ENCODE data around the gene PIM2.

DNA sequence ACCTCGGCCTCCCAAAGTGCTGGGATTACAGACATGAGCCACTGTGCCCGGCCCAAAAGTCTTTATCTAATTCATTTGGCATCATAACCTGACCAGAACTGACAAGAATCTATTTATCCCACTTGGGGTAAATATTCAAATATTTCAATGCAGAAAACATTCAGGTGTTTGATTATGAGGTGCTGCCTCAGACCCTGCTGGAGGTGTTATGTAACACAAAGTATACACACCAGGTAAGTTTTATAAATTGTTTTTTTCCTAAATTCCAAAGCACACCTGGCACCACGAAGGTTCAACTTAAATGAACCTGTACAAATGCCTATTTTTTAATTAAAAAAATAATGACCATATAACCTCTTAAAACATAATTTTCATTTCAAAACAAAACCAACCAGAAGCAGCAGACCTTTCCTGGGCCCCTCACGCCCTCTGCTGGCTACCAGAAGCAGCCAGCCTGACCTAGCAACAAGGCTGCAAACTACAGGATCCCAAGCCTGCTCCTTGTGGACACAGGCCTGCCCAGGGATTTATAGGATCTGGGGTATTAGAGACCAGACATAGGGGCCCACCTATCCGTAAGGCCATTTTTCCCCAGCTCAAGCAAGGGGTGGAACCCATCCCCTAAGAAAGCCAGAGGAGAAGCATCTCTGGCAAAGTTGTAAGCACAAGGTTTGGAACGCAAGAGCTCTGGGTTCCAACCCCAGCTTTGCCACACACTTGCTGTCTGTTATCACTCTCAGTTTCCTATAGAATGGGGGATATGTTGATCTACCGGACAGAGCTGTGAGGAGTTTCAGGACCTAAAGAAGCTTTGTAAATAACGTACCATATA lies 26.9 kb upstream of the PIM2 start:
- no peak for TF ChIP-seq POLR2A (conservative IDR thresholded peaks at IDR 0.05)
- TF ChIP-seq STAG1 (CRISPR knock-in tag; IDR thresholded peaks at IDR 0.05; ENCODE audit: borderline replicate concordance), result no peak
- no peak for TF ChIP-seq ZNF347 (CRISPR knock-in tag; IDR thresholded peaks at IDR 0.05; ENCODE audit: low read depth)
- TF ChIP-seq, protein P1, sequence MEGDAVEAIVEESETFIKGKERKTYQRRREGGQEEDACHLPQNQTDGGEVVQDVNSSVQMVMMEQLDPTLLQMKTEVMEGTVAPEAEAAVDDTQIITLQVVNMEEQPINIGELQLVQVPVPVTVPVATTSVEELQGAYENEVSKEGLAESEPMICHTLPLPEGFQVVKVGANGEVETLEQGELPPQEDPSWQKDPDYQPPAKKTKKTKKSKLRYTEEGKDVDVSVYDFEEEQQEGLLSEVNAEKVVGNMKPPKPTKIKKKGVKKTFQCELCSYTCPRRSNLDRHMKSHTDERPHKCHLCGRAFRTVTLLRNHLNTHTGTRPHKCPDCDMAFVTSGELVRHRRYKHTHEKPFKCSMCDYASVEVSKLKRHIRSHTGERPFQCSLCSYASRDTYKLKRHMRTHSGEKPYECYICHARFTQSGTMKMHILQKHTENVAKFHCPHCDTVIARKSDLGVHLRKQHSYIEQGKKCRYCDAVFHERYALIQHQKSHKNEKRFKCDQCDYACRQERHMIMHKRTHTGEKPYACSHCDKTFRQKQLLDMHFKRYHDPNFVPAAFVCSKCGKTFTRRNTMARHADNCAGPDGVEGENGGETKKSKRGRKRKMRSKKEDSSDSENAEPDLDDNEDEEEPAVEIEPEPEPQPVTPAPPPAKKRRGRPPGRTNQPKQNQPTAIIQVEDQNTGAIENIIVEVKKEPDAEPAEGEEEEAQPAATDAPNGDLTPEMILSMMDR (IDR thresholded peaks at IDR 0.05 in 2 of 3, conservative IDR thresholded peaks at IDR 0.05 in 1 of 3; ENCODE audit: insufficient read depth in 2 of 3, low read depth in 1 of 3, low read length in 3 of 3), result peak; percentile 84 to 86 (median 86)
- TF ChIP-seq EZH2 (IDR thresholded peaks at IDR 0.05; ENCODE audit: borderline replicate concordance, low read depth, low read length), result no peak
- TF ChIP-seq HCFC1 (IDR thresholded peaks at IDR 0.05; ENCODE audit: low read depth, low read length), result no peak
- no peak for TF ChIP-seq ZNF384 (IDR thresholded peaks at IDR 0.05; ENCODE audit: low read depth, low read length)
- no peak for TF ChIP-seq PHF8 (IDR thresholded peaks at IDR 0.05; ENCODE audit: borderline replicate concordance, low read length)
- TF ChIP-seq TBL1XR1 (IDR thresholded peaks at IDR 0.05; ENCODE audit: low read length in 2 of 2), result no peak
- TF ChIP-seq MAFF (IDR thresholded peaks at IDR 0.05; ENCODE audit: low read length), result no peak
- TF ChIP-seq SRSF9 (IDR thresholded peaks at IDR 0.05; ENCODE audit: borderline replicate concordance, low read depth, low read length), result no peak
- TF ChIP-seq, protein P2, sequence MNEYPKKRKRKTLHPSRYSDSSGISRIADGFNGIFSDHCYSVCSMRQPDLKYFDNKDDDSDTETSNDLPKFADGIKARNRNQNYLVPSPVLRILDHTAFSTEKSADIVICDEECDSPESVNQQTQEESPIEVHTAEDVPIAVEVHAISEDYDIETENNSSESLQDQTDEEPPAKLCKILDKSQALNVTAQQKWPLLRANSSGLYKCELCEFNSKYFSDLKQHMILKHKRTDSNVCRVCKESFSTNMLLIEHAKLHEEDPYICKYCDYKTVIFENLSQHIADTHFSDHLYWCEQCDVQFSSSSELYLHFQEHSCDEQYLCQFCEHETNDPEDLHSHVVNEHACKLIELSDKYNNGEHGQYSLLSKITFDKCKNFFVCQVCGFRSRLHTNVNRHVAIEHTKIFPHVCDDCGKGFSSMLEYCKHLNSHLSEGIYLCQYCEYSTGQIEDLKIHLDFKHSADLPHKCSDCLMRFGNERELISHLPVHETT (CRISPR knock-in tag; conservative IDR thresholded peaks at IDR 0.05 in 1 of 2, IDR thresholded peaks at IDR 0.05 in 1 of 2), result no peak

Data from K562 (cell line).